Measurements from ENCODE around the gene SLC39A11.
"Not testable (repeated sequence)": the region's sequence is repeated elsewhere in the genome, so short reads cannot be mapped to it uniquely, and the experiment has no call there.

Gene SLC39A11

GRCh38 chr17:72764632-72765041 lies 327.9 kb downstream of the SLC39A11 start:
- H3K9me3 ChIP-seq (ENCODE audit: low read length): no peaks in the 10 kb centered on the region
- no peak overlapping the region for H3K9ac ChIP-seq (ENCODE audit: low read length)
- H3K27me3 ChIP-seq (ENCODE audit: control insufficient read depth in 1 of 2, insufficient read depth in 2 of 2, low read length in 2 of 2): no peaks in the 10 kb centered on the region
- no peak overlapping the region for H3K4me3 ChIP-seq (ENCODE audit: low read depth in 1 of 2, low read length in 2 of 2)
- H3K4me1 ChIP-seq (ENCODE audit: insufficient read depth, low read length): no peaks in the 10 kb centered on the region
- H3K36me3 ChIP-seq (ENCODE audit: insufficient read depth, low read length): no peaks in the 10 kb centered on the region
- H3K27ac ChIP-seq (ENCODE audit: low read depth, low read length): no peak overlapping the region

DNA sequence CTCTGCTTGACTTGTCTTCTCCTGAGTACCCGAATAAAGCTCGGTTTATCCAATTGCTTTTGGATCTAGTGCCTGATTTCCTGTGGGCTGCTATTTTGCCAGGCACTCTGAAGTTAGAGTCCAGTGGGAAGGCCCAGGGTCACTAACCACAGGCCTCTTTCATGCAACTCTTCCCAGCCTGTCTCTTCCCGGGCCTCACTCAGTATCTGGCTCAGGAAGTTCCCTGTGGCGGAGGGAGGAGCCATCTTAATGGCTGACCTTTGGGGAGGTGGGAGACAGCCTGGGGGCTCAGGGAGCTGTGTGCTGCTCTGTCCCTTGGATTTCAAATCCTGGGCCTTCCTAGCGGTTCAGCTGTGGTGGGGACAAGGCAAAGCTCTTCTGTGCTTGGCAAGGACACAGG lies 328.5 kb downstream of the SLC39A11 start:
- Histone ChIP-seq H3K36me3 (ENCODE audit: insufficient read depth, low read length) (no peaks in the 10 kb centered on the region), H3K9me3 (ENCODE audit: low read length) (no peaks in the 10 kb centered on the region), H3K4me3 (ENCODE audit: low read depth in 1 of 2, low read length in 2 of 2) (no peak overlapping the region), H3K9ac (ENCODE audit: low read length) (no peak overlapping the region), H3K4me1 (ENCODE audit: insufficient read depth, low read length) (no peaks in the 10 kb centered on the region), H3K27me3 (ENCODE audit: control insufficient read depth in 1 of 2, insufficient read depth in 2 of 2, low read length in 2 of 2) (no peaks in the 10 kb centered on the region), H3K27ac (ENCODE audit: low read depth, low read length) (no peak overlapping the region)

- not testable (repeated sequence) for H3K36me3 ChIP-seq (ENCODE audit: insufficient read depth, low read length); H3K4me1 ChIP-seq (ENCODE audit: insufficient read depth, low read length); H3K27me3 ChIP-seq (ENCODE audit: control insufficient read depth in 1 of 2, insufficient read depth in 2 of 2, low read length in 2 of 2); H3K27ac ChIP-seq (ENCODE audit: low read depth, low read length); H3K9ac ChIP-seq (ENCODE audit: low read length); H3K9me3 ChIP-seq (ENCODE audit: low read length); H3K4me3 ChIP-seq (ENCODE audit: low read depth in 1 of 2, low read length in 2 of 2)
Observed at GRCh38 chr17:72761893-72762575, 330.5 kb downstream of the SLC39A11 start.

GRCh38 chr17:72761431-72761830 lies 331.1 kb downstream of the SLC39A11 start:
- no peaks in the 10 kb centered on the region for H3K36me3 ChIP-seq (ENCODE audit: insufficient read depth, low read length)
- H3K4me1 ChIP-seq (ENCODE audit: insufficient read depth, low read length): no peaks in the 10 kb centered on the region
- no peak overlapping the region for H3K27ac ChIP-seq (ENCODE audit: low read depth, low read length)
- no peak overlapping the region for H3K9ac ChIP-seq (ENCODE audit: low read length)
- H3K9me3 ChIP-seq (ENCODE audit: low read length): no peaks in the 10 kb centered on the region
- no peak overlapping the region for H3K4me3 ChIP-seq (ENCODE audit: low read depth in 1 of 2, low read length in 2 of 2)
- no peaks in the 10 kb centered on the region for H3K27me3 ChIP-seq (ENCODE audit: control insufficient read depth in 1 of 2, insufficient read depth in 2 of 2, low read length in 2 of 2)

DNA sequence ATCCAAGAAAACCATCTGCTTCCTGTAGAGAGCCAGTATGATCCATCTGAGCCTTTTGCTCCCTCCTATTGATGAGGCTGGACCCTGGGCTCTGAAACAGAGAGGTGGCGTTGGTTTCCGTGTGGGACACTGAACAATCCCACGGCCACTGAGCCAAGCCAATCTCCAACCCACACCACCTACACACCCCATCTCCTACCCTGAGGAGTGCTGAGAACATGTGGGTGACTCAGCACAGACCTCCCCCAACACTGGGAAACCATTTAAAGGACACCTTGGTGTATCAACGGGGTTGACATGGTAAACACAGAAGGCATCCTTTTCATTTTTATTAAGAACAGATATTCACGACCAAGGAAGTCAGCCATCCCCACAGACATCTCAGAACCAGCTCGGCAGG lies 332.1 kb downstream of the SLC39A11 start:
- Histone ChIP-seq H3K36me3 (ENCODE audit: insufficient read depth, low read length) (no peaks in the 10 kb centered on the region), H3K4me3 (ENCODE audit: low read depth in 1 of 2, low read length in 2 of 2) (no peak overlapping the region), H3K27ac (ENCODE audit: low read depth, low read length) (no peak overlapping the region), H3K27me3 (ENCODE audit: control insufficient read depth in 1 of 2, insufficient read depth in 2 of 2, low read length in 2 of 2) (no peaks in the 10 kb centered on the region), H3K4me1 (ENCODE audit: insufficient read depth, low read length) (no peaks in the 10 kb centered on the region), H3K9me3 (ENCODE audit: low read length) (no peaks in the 10 kb centered on the region), H3K9ac (ENCODE audit: low read length) (no peak overlapping the region)

DNA sequence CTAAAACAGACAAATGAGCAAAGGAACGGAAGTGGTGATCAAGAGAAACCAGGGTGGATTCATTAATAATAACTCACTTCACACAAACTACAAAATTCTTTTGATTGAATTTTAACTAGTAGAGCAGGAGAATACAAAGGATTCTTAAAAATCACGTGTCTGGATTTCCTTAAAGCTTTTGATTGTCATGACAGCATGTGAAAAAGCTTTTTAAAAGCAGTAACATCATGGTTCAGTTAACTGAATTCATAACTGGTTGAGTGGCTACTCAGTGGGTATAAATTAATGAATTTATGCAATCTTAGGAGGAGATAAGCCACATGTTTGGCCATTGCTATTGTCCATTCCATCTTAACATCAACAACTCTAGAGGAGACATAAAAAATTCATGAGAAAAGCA lies 333.2 kb downstream of the SLC39A11 start:
- Histone ChIP-seq H3K4me3 (ENCODE audit: low read depth in 1 of 2, low read length in 2 of 2) (no peak overlapping the region), H3K4me1 (ENCODE audit: insufficient read depth, low read length) (no peaks in the 10 kb centered on the region), H3K9me3 (ENCODE audit: low read length) (no peaks in the 10 kb centered on the region), H3K27me3 (ENCODE audit: control insufficient read depth in 1 of 2, insufficient read depth in 2 of 2, low read length in 2 of 2) (no peaks in the 10 kb centered on the region), H3K27ac (ENCODE audit: low read depth, low read length) (no peak overlapping the region), H3K9ac (ENCODE audit: low read length) (no peak overlapping the region), H3K36me3 (ENCODE audit: insufficient read depth, low read length) (no peaks in the 10 kb centered on the region)

- Histone ChIP-seq H3K4me3 (ENCODE audit: low read depth in 1 of 2, low read length in 2 of 2) (no peak overlapping the region), H3K9me3 (ENCODE audit: low read length) (no peaks in the 10 kb centered on the region), H3K9ac (ENCODE audit: low read length) (no peak overlapping the region), H3K27me3 (ENCODE audit: control insufficient read depth in 1 of 2, insufficient read depth in 2 of 2, low read length in 2 of 2) (no peaks in the 10 kb centered on the region), H3K36me3 (ENCODE audit: insufficient read depth, low read length) (no peaks in the 10 kb centered on the region), H3K4me1 (ENCODE audit: insufficient read depth, low read length) (no peaks in the 10 kb centered on the region), H3K27ac (ENCODE audit: low read depth, low read length) (no peak overlapping the region)
Observed at GRCh38 chr17:72756256-72756655, 336.2 kb downstream of the SLC39A11 start.

DNA sequence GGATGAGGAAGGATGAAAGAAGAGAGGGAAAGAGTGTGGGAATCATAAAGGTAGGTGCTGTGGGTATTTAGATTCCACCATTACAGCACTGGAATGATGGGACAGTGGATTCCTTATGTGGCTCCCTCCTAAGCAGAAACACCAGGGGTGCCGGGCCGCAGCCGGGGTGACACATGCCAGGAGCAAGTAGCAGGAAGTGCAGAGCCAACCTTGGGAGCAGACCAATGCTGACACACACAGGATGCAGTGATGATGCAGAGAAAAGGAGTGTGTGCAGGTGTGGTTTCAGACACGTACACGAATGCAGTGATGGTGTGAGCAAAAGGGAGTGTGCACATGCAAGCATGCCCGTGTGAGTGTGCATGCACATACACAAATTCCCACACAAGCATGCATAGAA lies 338.0 kb downstream of the SLC39A11 start:
- Histone ChIP-seq H3K9ac (ENCODE audit: low read length) (no peak overlapping the region), H3K36me3 (ENCODE audit: insufficient read depth, low read length) (no peaks in the 10 kb centered on the region), H3K27ac (ENCODE audit: low read depth, low read length) (no peak overlapping the region), H3K4me3 (ENCODE audit: low read depth in 1 of 2, low read length in 2 of 2) (no peak overlapping the region), H3K27me3 (ENCODE audit: control insufficient read depth in 1 of 2, insufficient read depth in 2 of 2, low read length in 2 of 2) (no peaks in the 10 kb centered on the region), H3K4me1 (ENCODE audit: insufficient read depth, low read length) (no peaks in the 10 kb centered on the region), H3K9me3 (ENCODE audit: low read length) (no peaks in the 10 kb centered on the region)

GRCh38 chr17:72751746-72752145 lies 340.7 kb downstream of the SLC39A11 start:
- Histone ChIP-seq H3K36me3 (ENCODE audit: insufficient read depth, low read length) (no peaks in the 10 kb centered on the region), H3K27ac (ENCODE audit: low read depth, low read length) (no peak overlapping the region), H3K4me3 (ENCODE audit: low read depth in 1 of 2, low read length in 2 of 2) (no peak overlapping the region), H3K4me1 (ENCODE audit: insufficient read depth, low read length) (no peaks in the 10 kb centered on the region), H3K27me3 (ENCODE audit: control insufficient read depth in 1 of 2, insufficient read depth in 2 of 2, low read length in 2 of 2) (no peaks in the 10 kb centered on the region), H3K9ac (ENCODE audit: low read length) (no peak overlapping the region), H3K9me3 (ENCODE audit: low read length) (no peaks in the 10 kb centered on the region)

GRCh38 chr17:72749119-72749572 lies 343.3 kb downstream of the SLC39A11 start:
- Histone ChIP-seq H3K9me3 (ENCODE audit: low read length) (no peaks in the 10 kb centered on the region), H3K4me3 (ENCODE audit: low read depth in 1 of 2, low read length in 2 of 2) (no peak overlapping the region), H3K4me1 (ENCODE audit: insufficient read depth, low read length) (no peaks in the 10 kb centered on the region), H3K36me3 (ENCODE audit: insufficient read depth, low read length) (no peaks in the 10 kb centered on the region), H3K27ac (ENCODE audit: low read depth, low read length) (no peak overlapping the region), H3K9ac (ENCODE audit: low read length) (no peak overlapping the region), H3K27me3 (ENCODE audit: control insufficient read depth in 1 of 2, insufficient read depth in 2 of 2, low read length in 2 of 2) (no peaks in the 10 kb centered on the region)

DNA sequence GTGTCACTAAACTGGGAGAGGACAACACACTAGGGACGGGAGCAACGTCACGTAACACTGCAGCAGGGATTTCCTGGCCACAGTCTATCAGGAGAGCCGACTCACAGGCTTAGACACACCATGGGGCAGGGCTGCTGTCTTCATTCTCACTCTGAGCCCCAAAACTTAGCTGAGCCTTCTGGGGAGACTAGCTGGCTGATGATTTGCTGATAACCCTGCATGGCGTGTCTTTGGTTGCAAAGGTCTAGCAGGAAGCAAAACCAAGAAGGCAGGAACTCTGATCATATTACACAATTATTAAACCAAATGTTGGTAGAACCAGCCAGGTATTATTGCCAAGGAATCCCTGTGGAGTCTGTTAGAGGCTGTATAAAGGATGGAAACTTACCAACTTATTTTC lies 345.0 kb downstream of the SLC39A11 start:
- Histone ChIP-seq H3K9ac (ENCODE audit: low read length) (no peak overlapping the region), H3K27me3 (ENCODE audit: control insufficient read depth in 1 of 2, insufficient read depth in 2 of 2, low read length in 2 of 2) (no peaks in the 10 kb centered on the region), H3K4me1 (ENCODE audit: insufficient read depth, low read length) (no peaks in the 10 kb centered on the region), H3K4me3 (ENCODE audit: low read depth in 1 of 2, low read length in 2 of 2) (no peak overlapping the region), H3K36me3 (ENCODE audit: insufficient read depth, low read length) (no peaks in the 10 kb centered on the region), H3K27ac (ENCODE audit: low read depth, low read length) (no peak overlapping the region), H3K9me3 (ENCODE audit: low read length) (no peaks in the 10 kb centered on the region)

DNA sequence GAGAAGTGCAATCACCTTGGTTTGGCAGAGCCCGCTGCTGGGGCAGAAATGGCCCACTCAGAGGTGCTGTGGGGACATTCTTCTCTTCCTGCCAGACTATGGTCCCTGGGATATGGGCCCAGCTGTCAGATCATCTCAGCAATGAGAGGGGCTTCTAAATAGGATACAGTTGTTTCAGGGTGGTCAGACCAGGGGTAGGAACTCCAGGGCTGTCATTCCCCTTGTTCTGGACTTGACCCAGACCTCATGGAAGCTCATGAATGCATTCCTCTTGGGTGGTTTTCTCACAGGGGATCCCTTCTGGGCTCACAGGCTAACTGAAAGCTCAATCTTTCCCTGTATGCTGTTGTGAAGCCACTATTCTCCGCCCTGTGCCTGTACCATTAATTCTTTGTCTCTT lies 347.2 kb downstream of the SLC39A11 start:
- no peak overlapping the region for H3K9ac ChIP-seq (ENCODE audit: low read length)
- no peak overlapping the region for H3K27ac ChIP-seq (ENCODE audit: low read depth, low read length)
- H3K27me3 ChIP-seq (ENCODE audit: control insufficient read depth in 1 of 2, insufficient read depth in 2 of 2, low read length in 2 of 2): no peaks in the 10 kb centered on the region
- no peaks in the 10 kb centered on the region for H3K4me1 ChIP-seq (ENCODE audit: insufficient read depth, low read length)
- H3K4me3 ChIP-seq (ENCODE audit: low read depth in 1 of 2, low read length in 2 of 2): no peak overlapping the region
- no peaks in the 10 kb centered on the region for H3K9me3 ChIP-seq (ENCODE audit: low read length)
- no peaks in the 10 kb centered on the region for H3K36me3 ChIP-seq (ENCODE audit: insufficient read depth, low read length)

Data from muscle layer of colon (tissue), 2 donors.